Suprapubic skin (tissue), 4 donors: ENCODE results near the gene NET1. TPM values are rescaled to one million over a fixed set of nuclear protein-coding genes. Genes with fewer than 3 reads are reported as not detected.

Experiments used
- DNase-seq, 2 donors: peaks; one replicate each; pipeline ENCODE4 v3.0.0-alpha.2; 2019; ENCODE audit warnings: low spot score in 2 of 2
- H3K27ac ChIP-seq: fragments of 200-600 bp; sonication (generic); one replicate; pipeline ENCODE4 v1.5.1; 2019
- H3K27me3 ChIP-seq: fragments of 200-600 bp; sonication (generic); one replicate; pipeline ENCODE4 v1.5.1; 2019
- H3K36me3 ChIP-seq: fragments of 200-600 bp; sonication (generic); one replicate; pipeline ENCODE4 v1.5.1; 2019
- H3K4me1 ChIP-seq: fragments of 200-600 bp; sonication (generic); one replicate; pipeline ENCODE4 v1.5.1; 2019
- H3K4me3 ChIP-seq: fragments of 200-600 bp; sonication (generic); one replicate; pipeline ENCODE4 v1.5.1; 2019; ENCODE audit warnings: mild to moderate bottlenecking
- H3K9me3 ChIP-seq: fragments of 200-600 bp; sonication (generic); one replicate; pipeline ENCODE4 v1.5.1; 2019
- CTCF ChIP-seq, 2 donors: fragments of 200-600 bp in 1 of 2; fragments of 450-650 bp in 1 of 2; sonication (generic) in 1 of 2; IDR thresholded peaks; one replicate each; pipeline ENCODE4 v1.5.1; 2016 to 2019; ENCODE audit warnings: antibody characterized with exemption in 2 of 2, mild to moderate bottlenecking in 1 of 2, moderate library complexity in 1 of 2
- EP300 ChIP-seq: sonication (generic); formaldehyde crosslinking; IDR thresholded peaks from one replicate; pipeline ENCODE4 v1.6.1; 2017; ENCODE audit warnings: antibody characterized with exemption
- POLR2A ChIP-seq, 2 donors: fragments of 450-650 bp; IDR thresholded peaks; one replicate each; pipeline ENCODE4 v1.6.1; 2017; ENCODE audit warnings: antibody characterized with exemption in 2 of 2, mild to moderate bottlenecking in 2 of 2, moderate library complexity in 2 of 2
- POLR2AphosphoS5 ChIP-seq, 3 donors: sonication (generic); formaldehyde crosslinking; IDR thresholded peaks; one replicate each; pipeline ENCODE4 v1.6.1; 2017; ENCODE audit warnings: antibody characterized with exemption in 3 of 3
- WGBS: methylation state at CpG from one replicate; pipeline ENCODE4 v1.1.5; 2018; 5-methylcytosine and 5-hydroxymethylcytosine counted together
- total RNA-seq, 4 donors: library from RNA; depleted of rRNA; stranded (reverse); fragments of >200 nt; gene quantifications; one replicate each; pipeline ENCODE4 v1.1.0, GENCODE V29; 2016

Gene NET1
- total RNA-seq, 4 donors from 2014 or later: 69.9 to 92.8 (median 76.2) TPM

DNA sequence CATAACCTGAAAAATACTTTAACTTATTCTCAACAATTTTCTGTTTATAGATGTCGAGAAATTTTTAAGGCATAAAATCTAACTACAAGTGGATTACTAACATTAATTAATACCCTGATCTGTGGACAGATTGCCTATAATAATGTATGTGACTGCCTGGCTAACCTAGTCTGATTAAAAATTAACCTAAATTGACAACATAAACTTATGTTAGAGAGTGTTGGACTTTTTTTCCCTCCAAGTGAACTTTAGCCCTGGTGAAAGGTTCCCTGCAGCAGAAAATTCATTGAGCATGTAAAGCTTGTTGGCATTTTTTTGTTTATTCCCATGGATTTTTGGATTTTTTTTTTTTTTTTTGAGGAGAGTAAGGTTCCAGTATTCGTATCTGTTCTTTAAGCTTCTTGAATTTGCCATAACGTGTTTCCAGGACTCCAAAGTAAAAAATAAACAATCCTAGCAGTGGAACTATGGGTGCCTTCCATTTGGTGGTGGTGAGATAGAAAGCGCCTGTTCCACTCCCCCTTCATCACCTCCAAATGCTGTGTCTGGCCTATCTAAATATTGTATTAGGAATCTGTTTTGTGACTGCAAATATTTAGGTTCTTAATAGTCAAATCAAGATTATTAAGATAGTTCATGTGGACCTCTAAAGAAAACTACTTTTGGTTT is 36.1 kb downstream of the NET1 start:
- Histone ChIP-seq H3K4me1 (peaks cover 39% of the 10 kb centered on the region), H3K27ac (peak overlapping the region; percentile 86), H3K4me3 (peak overlapping the region; percentile 56), H3K9me3 (no peaks in the 10 kb centered on the region), H3K36me3 (peaks cover 19% of the 10 kb centered on the region), H3K27me3 (no peaks in the 10 kb centered on the region)
- DNase-seq: no peak
- 30% methylated on average over 4 of the region's 4 CpGs for WGBS
- TF ChIP-seq CTCF (IDR thresholded peaks at IDR 0.05) (no peak), POLR2AphosphoS5 (IDR thresholded peaks at IDR 0.05) (no peak), POLR2A (IDR thresholded peaks at IDR 0.05) (no peak), EP300 (no peak)

DNA sequence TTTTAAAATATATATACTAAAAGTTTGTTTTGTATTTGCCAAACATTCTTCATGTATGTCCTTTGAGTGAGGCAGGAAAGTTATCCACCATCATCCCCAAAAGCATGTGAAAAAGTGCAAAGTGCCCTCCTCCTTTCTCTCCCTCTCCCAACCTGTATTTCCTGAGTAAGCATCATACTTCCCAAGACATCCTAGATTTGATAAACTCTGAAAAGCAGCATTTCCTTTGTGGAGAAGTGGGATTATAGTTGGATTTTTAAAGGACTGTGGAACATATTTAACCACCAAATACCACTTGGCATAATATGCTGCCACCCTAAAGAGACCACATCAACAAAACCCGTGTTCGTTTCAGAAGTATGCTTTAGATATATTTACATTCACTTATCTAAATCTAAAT is 36.9 kb downstream of the NET1 start:
- TF ChIP-seq EP300 (no peak), POLR2A (IDR thresholded peaks at IDR 0.05) (no peak), CTCF (IDR thresholded peaks at IDR 0.05) (no peak), POLR2AphosphoS5 (IDR thresholded peaks at IDR 0.05) (no peak)
- 25% methylated on average over 2 of the region's 2 CpGs for WGBS

DNA sequence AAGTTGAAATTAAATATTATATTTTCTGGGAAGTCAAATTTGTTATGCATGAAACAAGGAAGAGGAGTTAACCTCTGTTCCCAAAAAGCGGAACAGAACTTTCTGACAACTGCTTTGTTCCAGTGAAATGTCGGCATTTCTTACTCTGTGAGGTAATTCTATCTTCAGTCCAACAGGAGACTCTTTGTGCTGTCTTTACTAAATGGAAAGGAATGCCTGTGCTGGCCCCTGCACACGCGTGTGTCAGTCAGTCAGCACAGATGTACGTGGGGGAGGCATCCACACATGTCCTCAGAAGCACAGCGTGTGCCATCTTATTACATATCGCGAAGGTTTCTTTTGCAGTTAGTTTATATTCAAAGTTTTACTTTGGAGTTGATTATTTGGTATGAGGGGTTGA is 37.5 kb downstream of the NET1 start:
- H3K4me1 ChIP-seq: peaks cover 39% of the 10 kb centered on the region
- DNase-seq: no peak

More for the DNA sequence above, 36.9 kb downstream of the NET1 start:
- Histone ChIP-seq H3K4me1 (peaks cover 39% of the 10 kb centered on the region), H3K9me3 (no peaks in the 10 kb centered on the region), H3K4me3 (peak overlapping the region; percentile 56), H3K36me3 (peaks cover 27% of the 10 kb centered on the region), H3K27me3 (no peaks in the 10 kb centered on the region), H3K27ac (peak overlapping the region; percentile 86)
- DNase-seq: no peak

GRCh38 chr10:5450605-5451384 is 38.4 kb downstream of the NET1 start:
- Histone ChIP-seq H3K4me1 (peaks cover 33% of the 10 kb centered on the region), H3K27ac (peak overlapping the region; percentile 86), H3K27me3 (no peaks in the 10 kb centered on the region), H3K9me3 (no peaks in the 10 kb centered on the region), H3K36me3 (peaks cover 42% of the 10 kb centered on the region), H3K4me3 (peak overlapping the region; percentile 56)
- TF ChIP-seq POLR2AphosphoS5 (IDR thresholded peaks at IDR 0.05): no peak
- no peak for TF ChIP-seq CTCF (IDR thresholded peaks at IDR 0.05)
- no peak for TF ChIP-seq EP300
- TF ChIP-seq POLR2A (IDR thresholded peaks at IDR 0.05): no peak
- WGBS: 54% methylated on average over 4 of the region's 4 CpGs
- no peak for DNase-seq

More for the DNA sequence above, 37.5 kb downstream of the NET1 start:
- H3K9me3 ChIP-seq: no peaks in the 10 kb centered on the region
- H3K27ac ChIP-seq: peak overlapping the region; percentile 86
- TF ChIP-seq CTCF (IDR thresholded peaks at IDR 0.05): peak; percentile 18 to 25
- no peak for TF ChIP-seq POLR2A (IDR thresholded peaks at IDR 0.05)
- TF ChIP-seq POLR2AphosphoS5 (IDR thresholded peaks at IDR 0.05): peak in 1 of 3 donors; percentile 30
- peak; percentile 38 for TF ChIP-seq EP300
- peaks cover 33% of the 10 kb centered on the region for H3K36me3 ChIP-seq
- WGBS: 31% methylated on average over 8 of the region's 8 CpGs
- peak overlapping the region; percentile 56 for H3K4me3 ChIP-seq
- H3K27me3 ChIP-seq: no peaks in the 10 kb centered on the region
